PC-3 (cell line): ENCODE measurements around the gene THUMPD3.

Experiments used
- EZH2phosphoT487 ChIP-seq: fragments of 300-600 bp; sonication (generic); IDR thresholded peaks from 2 replicates; pipeline ENCODE4 v1.6.1; 2018; ENCODE audit warnings: mild to moderate bottlenecking, antibody characterized with exemption, low read length, borderline replicate concordance
- TF ChIP-seq, protein P1 (sequence below): fragments of 300-600 bp; sonication (generic); conservative IDR thresholded peaks from 2 replicates; pipeline ENCODE4 v1.5.1; 2017; ENCODE audit warnings: antibody characterized with exemption, low read depth, mild to moderate bottlenecking, low read length

DNA sequence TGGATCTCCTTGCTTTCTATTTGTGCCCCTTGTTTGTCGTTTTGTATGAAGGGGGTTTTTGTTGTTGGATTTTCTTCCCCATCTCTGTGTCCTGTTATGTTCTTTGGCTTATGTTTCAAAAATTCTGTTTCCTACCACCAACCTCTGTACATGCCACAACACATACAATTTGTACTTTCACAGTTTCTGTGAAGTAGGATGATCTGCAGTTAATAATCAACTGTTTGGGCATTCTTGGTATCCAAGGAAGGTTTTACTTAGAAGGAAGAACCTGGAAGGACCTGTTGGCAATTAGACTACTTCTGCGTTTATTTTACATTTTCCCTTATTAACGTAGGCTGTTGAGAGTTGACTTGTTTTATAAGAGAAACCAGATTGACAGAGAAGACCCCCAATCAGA is 42.9 kb downstream of the THUMPD3 start:
- no peak for TF ChIP-seq EZH2phosphoT487
- TF ChIP-seq, protein P1, sequence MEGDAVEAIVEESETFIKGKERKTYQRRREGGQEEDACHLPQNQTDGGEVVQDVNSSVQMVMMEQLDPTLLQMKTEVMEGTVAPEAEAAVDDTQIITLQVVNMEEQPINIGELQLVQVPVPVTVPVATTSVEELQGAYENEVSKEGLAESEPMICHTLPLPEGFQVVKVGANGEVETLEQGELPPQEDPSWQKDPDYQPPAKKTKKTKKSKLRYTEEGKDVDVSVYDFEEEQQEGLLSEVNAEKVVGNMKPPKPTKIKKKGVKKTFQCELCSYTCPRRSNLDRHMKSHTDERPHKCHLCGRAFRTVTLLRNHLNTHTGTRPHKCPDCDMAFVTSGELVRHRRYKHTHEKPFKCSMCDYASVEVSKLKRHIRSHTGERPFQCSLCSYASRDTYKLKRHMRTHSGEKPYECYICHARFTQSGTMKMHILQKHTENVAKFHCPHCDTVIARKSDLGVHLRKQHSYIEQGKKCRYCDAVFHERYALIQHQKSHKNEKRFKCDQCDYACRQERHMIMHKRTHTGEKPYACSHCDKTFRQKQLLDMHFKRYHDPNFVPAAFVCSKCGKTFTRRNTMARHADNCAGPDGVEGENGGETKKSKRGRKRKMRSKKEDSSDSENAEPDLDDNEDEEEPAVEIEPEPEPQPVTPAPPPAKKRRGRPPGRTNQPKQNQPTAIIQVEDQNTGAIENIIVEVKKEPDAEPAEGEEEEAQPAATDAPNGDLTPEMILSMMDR = no peak
